T-helper 22 cell (primary cell): ENCODE results near the gene JPH2.

Experiments
- DNase-seq: peaks from one replicate; pipeline ENCODE4 v3.0.0-alpha.2; 2020; ENCODE audit warnings: low read depth

JPH2 gene

DNA sequence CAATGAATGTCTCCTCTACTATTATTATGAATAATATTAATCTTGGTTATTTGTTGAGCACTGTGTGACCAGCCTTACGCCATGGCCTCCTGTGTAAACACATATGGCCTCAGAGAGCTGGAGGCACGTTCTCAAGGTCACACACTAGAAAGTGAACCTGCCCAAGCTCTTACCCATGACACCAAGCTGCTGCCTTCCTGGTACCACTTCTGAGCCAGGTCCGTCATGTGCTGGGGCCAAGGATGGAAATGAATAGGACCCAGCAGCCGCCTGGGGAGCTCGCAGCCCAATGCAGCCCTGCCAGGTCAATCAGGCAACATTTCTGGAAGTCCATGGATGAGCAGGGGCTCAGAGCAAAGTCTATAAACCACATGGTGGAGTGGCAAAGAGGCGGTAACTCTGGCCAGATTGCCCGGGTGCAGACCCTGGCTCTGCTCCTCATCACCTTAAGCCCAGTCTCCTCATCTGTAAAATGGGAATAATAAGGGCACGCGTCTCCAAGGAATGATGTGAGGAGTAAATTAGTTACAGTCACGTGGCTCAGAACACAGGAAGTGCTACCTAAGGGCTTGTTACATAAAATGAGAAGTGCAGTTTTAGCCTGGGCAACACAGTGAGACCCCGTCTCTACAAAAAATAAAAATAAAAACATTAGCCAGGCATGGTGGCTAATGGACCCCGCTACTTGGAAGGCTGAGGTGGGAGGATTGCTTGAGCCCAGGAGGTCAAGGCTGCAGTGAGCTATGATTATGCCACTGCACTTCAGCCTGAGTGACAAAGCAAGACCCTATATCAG, 61.5 kb downstream of the JPH2 start:
- DNase-seq: no peak

DNA sequence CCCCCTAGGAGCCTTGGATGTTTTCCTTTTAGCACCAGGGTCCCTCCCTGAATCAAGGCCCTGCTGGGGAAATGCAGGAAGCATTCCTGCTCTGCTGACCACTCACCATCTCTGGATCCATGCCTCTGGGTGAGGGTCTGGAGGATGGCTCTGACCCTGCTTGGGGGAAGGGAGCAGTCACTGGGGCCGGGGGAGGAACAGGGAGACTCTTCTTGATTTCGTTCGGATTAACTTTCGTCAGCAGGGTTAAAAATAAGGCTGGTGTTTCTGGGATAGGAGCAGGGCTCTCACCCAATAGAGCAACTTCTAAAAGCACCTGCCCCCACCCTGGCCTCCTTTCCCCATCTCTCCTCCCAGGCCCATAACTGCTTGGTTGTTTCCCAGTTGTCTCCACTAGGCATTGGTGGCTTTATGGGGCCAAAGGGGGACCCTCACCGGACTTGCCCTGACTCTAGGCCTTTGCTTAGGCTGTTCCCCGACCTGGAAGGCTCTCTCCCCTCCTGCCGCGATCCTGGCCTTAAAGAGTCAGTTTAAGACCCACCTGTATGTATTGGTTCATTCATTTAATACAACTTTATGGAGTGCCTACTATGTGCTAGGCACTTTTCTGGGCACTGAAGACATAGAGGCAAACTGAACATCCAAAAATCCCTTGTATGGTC, 63.0 kb downstream of the JPH2 start:
- no peak for DNase-seq

DNA sequence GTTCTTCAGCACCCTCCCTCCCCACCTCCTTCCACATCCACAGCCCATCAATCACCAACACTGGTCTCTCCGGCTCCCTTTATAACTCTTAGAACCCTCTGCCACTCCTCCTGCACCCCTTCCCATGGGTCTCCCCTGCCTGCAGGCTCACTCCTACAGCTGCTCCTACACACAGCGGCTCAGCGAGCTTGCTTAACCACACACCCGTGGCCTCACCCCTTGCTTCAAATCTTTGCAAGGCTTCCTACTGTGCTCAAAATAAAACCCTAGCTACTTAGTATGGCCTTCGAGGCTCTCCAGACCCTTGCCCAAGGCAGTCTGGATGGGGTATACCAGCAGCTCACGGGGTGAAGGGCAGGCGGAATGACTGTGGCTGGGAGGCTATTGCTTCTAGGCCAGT, 63.7 kb downstream of the JPH2 start:
- DNase-seq: no peak

DNA sequence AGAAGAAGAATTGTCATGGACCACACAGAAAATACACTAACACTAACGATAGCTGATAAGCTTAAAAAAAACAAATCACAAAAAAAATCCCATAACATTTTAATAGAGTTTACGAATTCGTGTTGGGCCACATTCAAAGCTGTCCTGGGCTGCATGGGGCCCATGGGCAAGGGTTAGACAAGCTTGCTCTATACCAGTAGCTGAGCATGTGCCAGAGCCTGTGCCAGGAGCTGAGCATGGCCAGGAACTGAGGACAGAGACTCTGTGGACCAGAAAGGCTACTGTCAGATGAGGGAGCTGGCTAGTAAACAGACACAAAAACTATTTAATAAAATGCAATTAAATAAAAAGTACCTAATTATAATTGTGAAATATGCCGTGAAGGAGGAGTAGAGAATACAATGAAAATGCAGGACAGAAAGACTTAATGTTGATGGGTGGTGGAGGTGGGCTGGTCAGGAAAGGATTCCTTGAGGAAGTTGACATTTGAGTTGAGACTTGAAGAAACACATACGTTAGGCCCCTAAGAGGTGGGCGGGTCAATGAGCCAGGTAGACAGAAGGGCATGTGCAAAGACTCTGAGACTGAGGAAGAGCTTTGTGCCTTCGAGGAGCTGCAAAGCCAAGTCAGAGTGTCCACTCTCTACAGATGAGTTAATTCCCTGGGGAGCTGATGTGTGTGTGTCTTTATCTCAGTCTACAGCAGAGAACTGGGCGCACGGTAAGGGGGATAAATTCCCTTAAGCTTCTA, 66.1 kb downstream of the JPH2 start:
- DNase-seq: no peak

DNA sequence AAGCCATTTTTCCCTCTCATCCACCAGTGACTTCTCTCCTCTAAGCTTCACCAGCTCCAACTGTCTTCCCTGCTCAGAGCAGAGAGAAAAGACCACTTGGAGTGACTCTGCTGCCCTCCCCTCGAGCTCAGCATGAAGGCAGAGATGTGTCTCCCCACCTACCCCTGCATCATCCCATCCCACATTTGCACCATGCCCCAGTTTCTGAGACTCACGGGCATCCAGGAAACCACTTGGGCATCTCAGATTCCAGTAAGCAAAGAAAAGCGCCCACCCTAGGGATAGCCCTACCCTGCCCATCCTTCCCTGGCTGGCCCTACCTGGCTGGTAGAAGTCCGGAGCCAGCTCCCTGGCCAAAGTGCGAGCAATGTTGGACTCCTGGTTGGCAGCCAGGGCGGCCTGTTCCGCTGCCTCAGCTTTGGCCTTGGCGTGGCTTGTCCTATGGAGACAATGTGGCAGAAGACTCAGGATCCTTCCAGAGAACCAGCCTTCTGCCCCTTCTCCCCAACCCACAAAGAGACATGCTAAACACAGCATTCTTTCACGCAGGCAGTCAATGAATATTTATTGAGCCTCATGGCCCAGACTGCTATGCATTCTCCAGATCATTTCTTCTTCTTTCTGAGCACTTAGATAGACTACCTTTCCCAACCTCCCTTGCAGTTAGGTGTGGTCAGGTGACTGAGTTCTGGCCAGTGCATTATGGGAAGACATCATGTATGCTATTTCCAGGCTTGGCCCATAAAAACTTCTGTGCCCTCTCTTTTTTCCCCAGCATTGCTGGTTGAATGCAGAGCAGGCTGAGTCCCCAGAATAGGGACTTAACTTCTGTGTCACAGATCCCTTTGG, 68.6 kb downstream of the JPH2 start:
- no peak for DNase-seq

DNA sequence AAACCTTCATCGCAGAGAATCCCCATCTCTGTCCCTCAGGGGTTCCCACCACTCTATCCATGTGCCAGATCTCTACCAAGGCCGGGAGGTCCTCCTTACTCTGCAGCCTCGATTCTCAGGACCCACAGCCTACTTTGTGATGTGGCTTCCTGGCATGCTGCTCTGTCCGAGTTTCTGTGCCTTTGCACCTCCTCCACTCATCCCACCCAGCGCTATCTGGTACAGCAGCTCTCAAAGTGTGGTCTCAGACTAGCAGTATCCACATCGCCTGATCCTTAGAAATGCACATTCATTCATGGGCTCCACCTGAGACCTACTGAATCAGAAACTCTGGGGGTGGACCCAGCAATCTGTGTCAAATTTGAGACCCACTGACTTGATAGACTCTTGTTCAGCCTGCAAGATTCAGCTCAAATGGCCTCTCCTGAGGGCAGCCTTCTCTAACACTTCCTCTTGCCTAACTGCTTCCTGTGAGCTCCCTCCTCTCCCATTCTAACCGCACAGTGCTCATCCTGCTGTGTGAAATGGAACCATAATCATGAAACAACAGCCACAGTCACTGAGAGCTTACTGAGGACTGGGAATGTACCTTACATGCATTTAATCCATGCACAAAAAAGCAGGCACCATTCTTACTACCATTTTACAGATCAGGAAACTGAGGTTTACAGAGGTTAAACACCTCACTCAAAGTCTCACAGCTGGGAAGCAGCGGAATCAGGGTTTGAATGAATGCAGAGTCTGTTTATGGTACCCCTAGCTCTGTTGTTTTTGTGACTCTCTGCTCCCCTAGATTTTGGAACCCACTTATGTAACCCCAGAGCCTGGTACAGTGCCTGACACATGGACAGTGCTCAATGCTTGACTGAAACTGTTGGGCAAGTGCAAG, 69.4 kb downstream of the JPH2 start:
- DNase-seq: no peak

DNA sequence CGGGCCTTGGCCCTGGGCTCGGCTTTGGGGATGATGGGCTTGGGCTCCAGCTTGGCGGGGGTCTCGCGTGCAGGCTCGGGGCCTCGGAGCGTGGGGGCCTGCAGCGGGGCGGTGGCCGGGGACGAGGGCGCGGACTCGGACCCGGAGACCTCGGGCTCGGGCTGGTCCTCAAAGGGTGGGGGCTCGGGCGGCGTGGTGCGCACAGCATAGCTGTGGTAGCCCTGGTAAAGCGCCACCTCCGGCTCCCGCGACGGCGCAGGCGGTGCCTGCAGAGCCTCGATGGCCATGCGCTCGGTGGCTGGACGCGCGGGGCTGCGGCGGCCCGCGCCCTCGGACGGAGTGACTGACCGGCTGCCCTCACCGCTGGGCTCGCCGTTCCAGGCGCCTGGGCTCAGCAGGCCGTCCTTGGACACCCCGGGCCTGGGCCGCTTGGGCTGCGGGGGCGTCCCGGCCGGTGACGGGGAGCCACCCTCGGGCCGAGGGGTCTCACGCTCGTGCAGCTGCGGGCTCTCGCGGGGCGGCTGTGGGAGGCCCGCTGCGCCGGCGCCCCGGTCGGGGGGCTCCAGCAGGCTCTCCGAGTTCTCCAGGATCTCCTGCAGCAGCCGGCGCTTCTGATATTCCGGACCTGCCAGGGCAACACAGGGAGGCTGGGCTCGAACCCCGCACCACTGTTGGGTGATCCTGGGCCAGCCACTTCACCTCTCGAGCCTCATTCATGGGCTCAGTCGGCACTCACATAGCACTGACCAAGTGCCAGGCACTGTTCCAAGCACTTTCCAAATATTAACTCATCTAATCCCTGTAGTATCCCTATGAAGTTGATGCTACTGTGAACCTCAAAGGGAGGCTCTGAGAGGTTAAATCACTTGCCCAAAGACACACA, 71.0 kb downstream of the JPH2 start:
- no peak for DNase-seq

DNA sequence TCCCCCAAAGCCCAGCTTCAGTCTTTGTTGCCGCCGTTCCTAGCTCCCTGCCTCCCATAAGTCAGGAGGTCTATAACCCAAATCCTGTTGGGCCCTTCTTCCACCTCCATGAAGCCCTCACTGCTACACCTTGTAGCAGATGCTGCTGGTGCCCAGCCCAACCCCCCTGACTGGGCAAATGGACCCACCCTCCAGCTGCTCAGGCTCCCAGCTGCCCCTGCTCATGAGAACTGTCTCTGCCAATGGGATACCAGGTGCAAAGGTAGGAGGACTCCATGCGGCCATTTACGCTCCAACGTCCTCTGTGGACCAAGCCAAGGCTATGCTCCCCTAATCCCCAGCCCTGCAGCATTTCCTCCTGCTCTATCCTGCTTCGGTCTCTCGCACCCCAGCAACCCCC, 71.8 kb downstream of the JPH2 start:
- no peak for DNase-seq

DNA sequence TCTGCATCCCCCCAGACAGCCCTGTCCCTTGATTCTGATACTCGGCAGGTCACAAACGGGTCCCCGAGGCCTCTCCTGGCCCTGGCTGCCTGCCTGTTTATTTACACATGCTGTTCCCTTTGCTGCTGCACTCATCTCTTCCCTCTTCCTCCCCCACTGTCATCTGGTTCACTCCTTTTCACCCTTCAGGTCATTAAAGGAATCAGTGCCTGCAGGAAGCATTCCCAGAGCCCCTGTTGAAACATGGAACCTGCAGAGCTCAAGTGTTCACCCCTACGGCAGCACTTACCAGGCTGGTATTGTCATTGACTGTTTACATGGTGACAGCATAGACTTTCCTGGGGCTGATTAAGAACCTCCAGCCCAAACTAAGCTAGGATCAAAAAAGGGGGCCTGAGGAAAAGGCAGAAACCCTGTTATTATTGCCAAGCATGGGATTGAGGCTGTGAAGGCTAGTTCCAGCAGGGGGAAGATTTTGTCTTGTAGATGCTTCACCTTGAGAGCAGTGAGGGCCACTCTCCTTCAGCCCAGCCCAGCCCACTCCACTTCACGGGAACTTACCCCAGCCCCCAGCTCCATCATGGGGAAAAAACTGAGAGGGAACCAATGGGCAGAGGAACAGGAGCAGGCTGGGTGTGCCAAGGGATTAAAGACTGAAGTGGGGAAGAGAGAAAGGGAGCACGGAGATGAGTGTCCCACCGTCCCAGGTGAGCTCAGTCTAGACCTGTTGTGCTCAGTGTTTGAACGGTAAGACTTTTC, 73.2 kb downstream of the JPH2 start:
- no peak for DNase-seq

DNA sequence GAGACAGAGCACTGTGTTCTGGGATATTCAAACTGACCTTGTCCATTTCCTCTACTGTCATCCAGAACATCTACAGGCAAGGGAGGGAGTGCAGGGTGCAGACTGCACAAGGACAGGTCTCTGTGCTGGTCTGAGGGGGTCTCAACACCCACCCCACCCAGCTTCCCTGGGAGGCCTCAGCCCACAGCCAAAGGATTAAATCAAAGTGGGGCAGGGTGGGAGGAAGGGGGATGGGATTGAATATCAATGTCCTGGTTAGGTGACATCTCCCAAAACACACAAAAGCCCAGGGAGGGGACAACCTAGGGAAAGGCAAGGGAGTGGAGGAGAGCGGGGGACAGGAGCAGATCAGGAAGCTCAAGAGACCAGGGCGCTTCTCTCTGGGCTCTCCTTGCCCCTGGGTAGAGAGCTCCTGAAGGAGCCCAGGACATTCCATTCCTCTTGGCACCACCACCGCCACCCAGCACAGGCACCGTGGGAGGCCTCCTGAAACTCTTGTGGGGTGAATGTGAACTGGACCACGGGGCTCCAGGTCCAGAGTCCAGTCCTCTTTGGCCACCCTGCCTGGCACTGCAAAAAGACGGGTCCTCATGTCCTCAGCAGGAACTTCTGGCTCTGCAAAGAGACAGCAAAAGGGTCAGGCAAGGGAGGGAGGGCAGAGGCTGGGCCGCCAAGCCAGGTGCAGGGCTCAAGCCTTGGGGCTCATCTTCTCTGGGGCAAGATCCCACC, 73.9 kb downstream of the JPH2 start:
- no peak for DNase-seq

DNA sequence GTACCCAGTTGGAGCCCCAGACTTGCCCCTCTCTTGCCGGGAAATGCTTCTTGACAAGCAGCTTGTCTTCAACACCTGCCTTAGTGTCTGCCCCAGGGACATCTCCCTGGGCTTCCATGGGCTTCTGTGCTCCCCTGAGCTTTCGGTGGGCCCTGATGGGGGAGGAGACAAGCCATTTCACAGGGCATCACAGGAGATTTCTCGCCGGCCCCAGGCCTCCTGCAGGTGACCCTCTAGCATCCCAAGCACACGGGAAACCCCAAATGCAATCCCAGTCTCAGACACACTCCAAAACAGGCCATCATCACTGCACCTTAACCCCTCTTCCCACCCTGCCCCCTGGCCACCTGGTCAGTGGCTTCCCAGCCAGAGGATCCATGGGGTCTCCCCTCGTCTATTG, 74.5 kb downstream of the JPH2 start:
- DNase-seq: no peak

DNA sequence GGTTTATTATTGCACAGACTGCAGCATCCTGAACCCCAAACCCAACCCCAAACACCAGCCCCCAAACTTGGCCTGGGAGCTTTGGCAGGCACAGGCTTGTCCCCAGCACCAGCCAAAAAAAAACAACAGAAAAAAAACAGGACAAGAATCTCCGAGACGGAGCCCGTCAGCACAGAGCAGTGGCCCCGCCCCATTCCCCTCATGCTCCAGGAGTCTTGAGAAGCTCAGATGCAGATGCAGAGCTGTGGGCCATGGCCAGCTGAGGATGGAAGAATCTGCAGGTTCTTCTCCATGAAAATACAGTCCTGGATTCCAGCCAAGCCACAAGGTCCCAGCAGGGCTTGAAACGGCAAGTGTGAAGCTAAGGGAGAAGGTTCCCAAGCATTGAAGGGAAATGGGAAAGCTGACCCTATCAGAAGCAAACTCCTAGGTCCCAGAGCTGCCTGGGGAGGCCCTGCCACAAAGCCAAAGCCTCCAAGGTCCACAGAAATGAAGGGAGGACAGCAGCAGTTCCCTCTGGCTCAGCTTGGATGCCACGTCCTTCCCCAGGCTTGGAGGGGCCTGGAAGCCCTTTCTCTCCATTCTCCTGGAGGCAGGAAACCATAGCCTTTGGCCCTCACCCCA, 75.2 kb downstream of the JPH2 start:
- DNase-seq: no peak

DNA sequence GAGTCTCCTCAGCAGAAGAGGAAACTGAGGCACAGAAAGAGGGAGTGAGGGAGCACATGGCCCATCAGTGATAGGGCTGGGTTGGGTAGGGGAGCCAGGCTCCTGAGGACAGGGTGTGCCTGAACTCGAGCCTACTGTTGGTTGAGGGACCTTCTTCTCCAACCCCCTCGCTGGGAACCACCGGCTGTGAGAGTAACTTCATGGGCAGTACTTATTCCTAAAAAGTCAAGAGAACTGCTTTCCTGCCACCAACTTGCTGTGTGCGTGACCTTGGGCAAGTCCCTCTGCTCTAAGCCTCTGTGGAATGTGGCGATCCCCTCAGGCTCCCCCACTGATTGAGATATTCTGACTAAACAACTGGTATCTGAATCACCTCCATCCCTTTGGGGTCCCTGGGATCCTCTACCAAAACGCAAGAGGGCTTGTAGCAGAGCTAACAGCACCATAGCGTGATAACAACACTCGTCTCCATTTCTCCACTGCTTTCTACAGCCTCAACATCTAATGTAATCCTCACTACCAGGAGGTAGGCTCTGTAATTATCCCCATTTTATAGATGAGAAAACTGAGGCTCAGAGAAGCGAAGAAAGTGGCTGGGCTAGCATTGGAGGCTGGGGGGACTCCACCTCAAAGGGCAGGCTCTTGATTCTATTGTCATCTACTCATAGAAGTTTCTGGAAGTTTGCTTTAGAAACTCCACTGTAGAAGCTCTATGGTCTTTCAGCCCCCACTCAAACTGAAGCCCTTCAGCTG, 76.0 kb downstream of the JPH2 start:
- DNase-seq: no peak

DNA sequence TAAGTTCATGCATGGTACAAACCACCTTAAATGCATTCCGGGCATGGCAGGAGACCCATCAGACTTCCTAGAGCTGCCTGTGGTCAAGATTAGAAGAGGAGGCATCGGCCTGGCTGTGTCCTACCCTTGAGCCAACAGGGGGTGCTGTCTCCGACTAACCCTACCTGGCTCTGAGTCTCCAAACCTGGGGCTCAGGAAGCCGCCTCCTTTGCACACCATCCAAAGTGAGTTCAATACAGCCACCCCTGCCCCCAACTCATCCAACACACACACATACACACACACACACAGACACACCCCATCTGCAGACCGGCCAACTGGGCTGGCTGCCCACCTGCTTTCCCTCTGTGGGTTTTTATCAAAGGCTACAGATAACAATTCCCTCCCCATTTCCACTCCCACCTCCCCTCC, 77.0 kb downstream of the JPH2 start:
- DNase-seq: no peak

DNA sequence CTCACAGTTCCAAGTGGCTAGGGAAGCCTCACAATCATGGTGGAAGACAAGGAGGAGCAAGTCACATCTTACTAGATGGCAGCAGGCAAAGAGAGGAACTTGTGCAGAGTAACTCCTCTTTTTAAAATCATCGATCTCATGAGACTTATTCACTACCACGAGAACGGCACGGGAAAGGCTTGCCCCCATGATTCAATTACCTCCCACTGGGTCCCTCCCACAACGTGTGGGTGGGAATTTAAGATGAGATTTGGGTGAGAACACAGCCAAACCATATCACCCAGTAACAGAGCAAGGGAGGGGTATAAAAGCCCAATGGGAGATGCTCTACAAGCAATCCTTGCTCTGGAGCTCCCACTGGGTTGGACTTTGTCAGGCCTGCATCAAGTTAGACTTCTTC, 80.4 kb downstream of the JPH2 start:
- no peak for DNase-seq

DNA sequence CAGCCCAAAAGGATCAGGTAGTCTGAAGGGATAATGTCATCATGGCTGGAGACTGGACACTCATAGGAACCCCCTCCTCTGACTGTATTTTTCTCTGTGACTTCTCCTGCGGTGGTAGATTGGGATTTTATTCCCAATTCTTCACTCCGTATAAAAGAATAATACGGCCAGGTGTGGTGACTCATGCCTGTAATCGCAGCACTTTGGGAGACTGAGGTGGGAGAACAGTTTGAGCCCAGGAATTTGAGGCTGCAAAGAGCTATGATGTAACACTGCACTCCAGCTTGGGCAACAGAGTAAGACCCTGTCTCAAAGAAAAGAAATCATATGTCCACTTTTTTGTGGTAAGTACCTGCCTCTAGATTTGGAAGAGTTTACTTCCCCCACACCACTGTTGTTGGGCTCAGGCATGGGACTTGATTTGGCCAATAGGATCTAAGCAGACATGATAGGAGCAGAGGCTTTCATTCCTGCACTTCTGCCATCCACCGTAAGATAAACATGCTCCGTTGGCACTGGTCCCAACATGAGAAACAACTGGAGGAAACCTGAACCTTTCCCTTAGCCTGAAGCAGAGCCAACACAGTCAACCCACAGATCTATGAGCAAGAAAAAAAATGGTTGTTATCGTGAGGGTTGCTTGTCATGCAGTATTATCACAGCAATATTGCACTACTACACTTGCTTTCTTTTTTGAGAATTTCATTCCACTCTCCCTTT, 82.0 kb downstream of the JPH2 start:
- DNase-seq: no peak

DNA sequence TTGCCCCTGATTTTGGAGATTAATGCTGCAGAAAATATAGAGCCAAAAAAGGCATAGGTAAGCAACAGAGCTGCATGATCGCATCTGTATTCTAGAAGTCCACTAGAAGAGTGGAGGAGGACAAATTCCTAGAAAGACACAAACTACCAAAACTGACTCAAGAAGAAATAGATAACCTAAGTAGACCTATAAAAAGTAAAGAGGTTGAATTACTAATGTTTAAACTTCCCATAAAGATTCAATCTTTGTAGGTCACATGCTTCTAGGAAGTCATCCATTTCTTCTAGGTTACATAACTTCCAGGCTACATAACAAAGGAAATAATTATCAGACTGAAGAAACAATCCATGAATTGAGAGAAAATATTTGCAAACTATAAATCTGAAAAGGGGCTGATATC, 84.4 kb downstream of the JPH2 start:
- no peak for DNase-seq
